Upper lobe of left lung (tissue), 6 donors: Measurements from ENCODE around the gene HNRNPUL1. TPM values are rescaled to one million over a fixed set of nuclear protein-coding genes. Genes with fewer than 3 reads are reported as not detected.

Experiments used
- ATAC-seq, 2 donors: fragments of 200-7000 bp; cut with Tn5 transposase; one replicate each; pipeline ENCODE4 v1.9.1; 2022; ENCODE audit warnings: mild to moderate bottlenecking in 2 of 2, moderate library complexity in 2 of 2; ENCODE audit not compliant: low FRiP score in 2 of 2
- DNase-seq, 2 donors: peaks; one replicate each; pipeline ENCODE4 v3.0.0-alpha.2; 2019 to 2020
- H3K27ac ChIP-seq, 4 donors: fragments of 200-600 bp; sonication (generic); one replicate each; pipeline ENCODE4 v1.5.1; 2016 to 2019
- H3K27me3 ChIP-seq, 4 donors: fragments of 200-600 bp; sonication (generic); one replicate each; pipeline ENCODE4 v1.5.1; 2017 to 2019
- H3K36me3 ChIP-seq, 4 donors: fragments of 200-600 bp; sonication (generic); one replicate each; pipeline ENCODE4 v1.5.1; 2016 to 2019
- H3K4me1 ChIP-seq, 4 donors: fragments of 200-600 bp; sonication (generic); one replicate each; pipeline ENCODE4 v1.5.1; 2018 to 2019
- H3K4me3 ChIP-seq, 4 donors: fragments of 200-600 bp; sonication (generic); one replicate each; pipeline ENCODE4 v1.5.1; 2017 to 2019; ENCODE audit warnings: mild to moderate bottlenecking in 2 of 4, moderate library complexity in 1 of 4
- H3K9me3 ChIP-seq, 4 donors: fragments of 200-600 bp; sonication (generic); one replicate each; pipeline ENCODE4 v1.5.1; 2018 to 2019
- CTCF ChIP-seq, 6 experiments: fragments of 450-650 bp in 4 of 6; fragments of 200-600 bp in 2 of 6; sonication (generic) in 2 of 6; IDR thresholded peaks; one replicate each; pipeline ENCODE4 v1.5.1; 2016 to 2019; ENCODE audit warnings: antibody characterized with exemption in 6 of 6
- EP300 ChIP-seq, 4 donors: sonication (generic); formaldehyde crosslinking; IDR thresholded peaks; one replicate each; pipeline ENCODE4 v1.5.1; 2017; ENCODE audit warnings: antibody characterized with exemption in 4 of 4, control low read depth in 2 of 4
- POLR2A ChIP-seq, 4 donors: fragments of 450-650 bp; IDR thresholded peaks; one replicate each; pipeline ENCODE4 v1.5.1; 2016 to 2017; ENCODE audit warnings: antibody characterized with exemption in 4 of 4, mild to moderate bottlenecking in 2 of 4
- POLR2AphosphoS5 ChIP-seq, 2 donors: sonication (generic); formaldehyde crosslinking; IDR thresholded peaks; one replicate each; pipeline ENCODE4 v1.5.1; 2017; ENCODE audit warnings: antibody characterized with exemption in 2 of 2
- WGBS, 2 donors: methylation state at CpG; one replicate each; pipeline ENCODE4 v1.1.5; 2017 to 2018; 5-methylcytosine and 5-hydroxymethylcytosine counted together
- total RNA-seq, 6 donors: library from RNA; depleted of rRNA in 4 of 6; stranded (reverse); fragments of >200 nt in 4 of 6; gene quantifications; one replicate each; pipeline versions ENCODE4 v1.1.0 to v1.2.1, GENCODE V29; 2016 to 2021
- donor health status: DM: no; HTN: no; CAD: no; lungs with moderate emphysema.
- donor health status: DM: no; HTN: yes; CAD: no; lungs with severe emphysema.

HNRNPUL1 gene
- total RNA-seq: 100 to 1,000 TPM; 152 to 351 (median 211) TPM

GRCh38 chr19:41263850-41264580, at the start of gene HNRNPUL1:
TSS of gene HNRNPUL1 (plus strand) at chr19:41264372. CDS start at chr19:41264504, 132 bp downstream.
- H3K27ac ChIP-seq: peak within 1 kb of the TSS; percentile 95 to 100 (median 100)
- DNase-seq (peak; percentile 96 to 98), ATAC-seq (peak; percentile 89 to 96)
- WGBS, 2 donors: 0% methylated on average over 8 to 27 of the region's 55 CpGs
- peaks cover 30 to 40% (median 34%) of the 10 kb centered on the region in 4 donors for H3K4me1 ChIP-seq
- TF ChIP-seq CTCF (IDR thresholded peaks at IDR 0.05): peak in 1 of 6 experiments; percentile 43
- peak; percentile 69 to 71 for TF ChIP-seq POLR2AphosphoS5 (IDR thresholded peaks at IDR 0.05)
- TF ChIP-seq POLR2A (IDR thresholded peaks at IDR 0.05): peak; percentile 31 to 76 (median 64)
- TF ChIP-seq EP300 (IDR thresholded peaks at IDR 0.05): no peak
- no peaks in the 10 kb centered on the region for H3K9me3 ChIP-seq
- no peaks in the 10 kb centered on the region for H3K27me3 ChIP-seq
- H3K4me3 ChIP-seq: peak within 1 kb of the TSS; percentile 68 to 98 (median 78)
- peaks cover 9 to 21% (median 14%) of the 10 kb centered on the region in 4 donors for H3K36me3 ChIP-seq

- Histone ChIP-seq H3K9me3 (no peaks in the 10 kb centered on the region), H3K36me3 (peaks cover 0 to 5% (median 0%) of the 10 kb centered on the region in 4 donors), H3K27me3 (peaks cover 0 to 9% (median 1%) of the 10 kb centered on the region in 4 donors), H3K4me1 (peaks cover 0 to 22% (median 6%) of the 10 kb centered on the region in 4 donors), H3K4me3 (no peak overlapping the region), H3K27ac (peak overlapping the region in 3 of 4 donors; percentile 88 to 89 (median 88))
- TF ChIP-seq POLR2AphosphoS5 (IDR thresholded peaks at IDR 0.05) (no peak), CTCF (IDR thresholded peaks at IDR 0.05) (no peak)
- ATAC-seq (no peak), DNase-seq (no peak)
- WGBS, 2 donors: 75 to 85% methylated on average over 6 to 7 of the region's 7 CpGs
These were observed 46.4 kb upstream of the HNRNPUL1 start for GRCh38 chr19:41217741-41218140.

- ATAC-seq (no peak), DNase-seq (no peak)
- Histone ChIP-seq H3K9me3 (no peaks in the 10 kb centered on the region), H3K27me3 (peaks cover 0 to 9% (median 1%) of the 10 kb centered on the region in 4 donors), H3K36me3 (peaks cover 0 to 5% (median 0%) of the 10 kb centered on the region in 4 donors), H3K4me3 (peak overlapping the region in 3 of 4 donors; percentile 52 to 63 (median 55)), H3K4me1 (peaks cover 0 to 22% (median 6%) of the 10 kb centered on the region in 4 donors), H3K27ac (peak overlapping the region; percentile 77 to 89 (median 88))
- no peak for TF ChIP-seq CTCF (IDR thresholded peaks at IDR 0.05)
- no peak for TF ChIP-seq POLR2A (IDR thresholded peaks at IDR 0.05)
- TF ChIP-seq EP300 (IDR thresholded peaks at IDR 0.05): no peak
- TF ChIP-seq POLR2AphosphoS5 (IDR thresholded peaks at IDR 0.05): no peak
- WGBS, 2 donors: 66 to 78% methylated on average over 5 to 7 of the region's 7 CpGs
These were observed 45.9 kb upstream of the HNRNPUL1 start for GRCh38 chr19:41218249-41218614.

GRCh38 chr19:41218615-41219507, 45.3 kb upstream of the HNRNPUL1 start, which contains the start of gene AXL:
TSS of gene AXL (plus strand) at chr19:41219223. CDS start at chr19:41219393, 170 bp downstream.
- H3K27me3 ChIP-seq: peaks cover 0 to 9% (median 1%) of the 10 kb centered on the region in 4 donors
- TF ChIP-seq EP300 (IDR thresholded peaks at IDR 0.05) (no peak), POLR2AphosphoS5 (IDR thresholded peaks at IDR 0.05) (peak; percentile 41 to 51), POLR2A (IDR thresholded peaks at IDR 0.05) (peak in 3 of 4 donors; percentile 44 to 65 (median 45))
- H3K36me3 ChIP-seq: peaks cover 0 to 5% (median 0%) of the 10 kb centered on the region in 4 donors
- ATAC-seq (peak; percentile 80 to 83), DNase-seq (peak; percentile 53 to 89)
- peak within 1 kb of the TSS; percentile 77 to 89 (median 88) for H3K27ac ChIP-seq
- peaks cover 0 to 22% (median 6%) of the 10 kb centered on the region in 4 donors for H3K4me1 ChIP-seq
- H3K9me3 ChIP-seq: no peaks in the 10 kb centered on the region
- peak within 1 kb of the TSS; percentile 34 to 63 (median 54) for H3K4me3 ChIP-seq
- 4 to 13% methylated on average over 10 to 28 of the region's 32 CpGs for WGBS, 2 donors
